HG03571 (cell line): ENCODE data around the gene LARGE1.

Experiments used
- ATAC-seq: cut with Tn5 transposase; IDR thresholded peaks from one replicate; pipeline ENCODE4 v1.9.1; 2021; ENCODE audit not compliant: unreplicated experiment

LARGE1 gene

GRCh38 chr22:33677536-33677935, 242.7 kb downstream of the LARGE1 start:
- ATAC-seq = no peak

- no peak for ATAC-seq
These were observed 245.9 kb downstream of the LARGE1 start for GRCh38 chr22:33674357-33674756.

GRCh38 chr22:33669746-33670145, 250.5 kb downstream of the LARGE1 start:
- ATAC-seq = no peak

GRCh38 chr22:33666961-33667619, 253.2 kb downstream of the LARGE1 start:
- ATAC-seq = no peak

GRCh38 chr22:33666279-33666960, 253.9 kb downstream of the LARGE1 start:
- no peak for ATAC-seq

GRCh38 chr22:33659448-33659847, 260.8 kb downstream of the LARGE1 start:
- no peak for ATAC-seq

GRCh38 chr22:33658775-33659174, 261.5 kb downstream of the LARGE1 start:
- ATAC-seq = no peak

GRCh38 chr22:33657670-33658069, 262.6 kb downstream of the LARGE1 start:
- ATAC-seq = no peak

GRCh38 chr22:33656808-33657628, 263.3 kb downstream of the LARGE1 start:
- ATAC-seq = no peak

- no peak for ATAC-seq
These were observed 265.9 kb downstream of the LARGE1 start for GRCh38 chr22:33654173-33654895.

GRCh38 chr22:33653532-33654063, 266.7 kb downstream of the LARGE1 start:
- ATAC-seq = no peak

- no peak for ATAC-seq
These were observed 267.7 kb downstream of the LARGE1 start for GRCh38 chr22:33652615-33653014.

GRCh38 chr22:33650244-33650643, 270.0 kb downstream of the LARGE1 start:
- no peak for ATAC-seq

- ATAC-seq = no peak
These were observed 271.8 kb downstream of the LARGE1 start for GRCh38 chr22:33648478-33648877.

- no peak for ATAC-seq
These were observed 279.4 kb downstream of the LARGE1 start for GRCh38 chr22:33640900-33641299.

- no peak for ATAC-seq
These were observed 280.6 kb downstream of the LARGE1 start for GRCh38 chr22:33639588-33640254.

- ATAC-seq = no peak
These were observed 284.5 kb downstream of the LARGE1 start for GRCh38 chr22:33635766-33636165.

GRCh38 chr22:33631777-33632176, 288.5 kb downstream of the LARGE1 start:
- ATAC-seq = no peak

- no peak for ATAC-seq
These were observed 294.3 kb downstream of the LARGE1 start for GRCh38 chr22:33625959-33626358.

- ATAC-seq = no peak
These were observed 300.2 kb downstream of the LARGE1 start for GRCh38 chr22:33620085-33620484.
